ENCODE data around the gene TLE1.

TLE1 gene

GRCh38 chr9:81621118-81621517 is 68.2 kb downstream of the TLE1 start:
- Histone ChIP-seq H3K9me2 (ENCODE audit: low read depth, low read length) (no peaks in the 10 kb centered on the region), H3F3A (ENCODE audit: insufficient read depth, low read length) (no peaks in the 10 kb centered on the region), H2AFZ (ENCODE audit: low read length) (no peak overlapping the region), H3K36me3 (ENCODE audit: insufficient read depth, low read length) (no peaks in the 10 kb centered on the region), H3K9me3 (ENCODE audit: low read length) (no peaks in the 10 kb centered on the region), H3K27me3 (ENCODE audit: insufficient read depth, low read length) (no peaks in the 10 kb centered on the region), H3K4me1 (ENCODE audit: insufficient read depth, low read length, severe bottlenecking) (peaks cover 54% of the 10 kb centered on the region), H3K4me3 (ENCODE audit: low read depth, low read length, poor library complexity, severe bottlenecking) (no peak overlapping the region), H3K27ac (ENCODE audit: low read depth, low read length, poor library complexity, severe bottlenecking) (no peak overlapping the region), H3K79me2 (ENCODE audit: insufficient read depth, low read length) (no peaks in the 10 kb centered on the region), H4K20me1 (ENCODE audit: insufficient read depth, low read length) (no peaks in the 10 kb centered on the region), H3K9ac (ENCODE audit: low read length) (no peak overlapping the region), H3K4me2 (ENCODE audit: low read length) (no peak overlapping the region)
- TF ChIP-seq CTCF (IDR thresholded peaks at IDR 0.05; ENCODE audit: low read length) (no peak), EZH2 (IDR thresholded peaks at IDR 0.05; ENCODE audit: borderline replicate concordance, low read length) (no peak)

- Histone ChIP-seq H3K27ac (ENCODE audit: low read depth, low read length, poor library complexity, severe bottlenecking) (peak overlapping the region; percentile 13), H3K9ac (ENCODE audit: low read length) (no peak overlapping the region), H3K4me1 (ENCODE audit: insufficient read depth, low read length, severe bottlenecking) (peaks cover 57% of the 10 kb centered on the region), H2AFZ (ENCODE audit: low read length) (no peak overlapping the region), H3F3A (ENCODE audit: insufficient read depth, low read length) (no peaks in the 10 kb centered on the region), H3K79me2 (ENCODE audit: insufficient read depth, low read length) (no peaks in the 10 kb centered on the region), H3K9me2 (ENCODE audit: low read depth, low read length) (no peaks in the 10 kb centered on the region), H3K27me3 (ENCODE audit: insufficient read depth, low read length) (no peaks in the 10 kb centered on the region), H3K9me3 (ENCODE audit: low read length) (no peaks in the 10 kb centered on the region), H3K36me3 (ENCODE audit: insufficient read depth, low read length) (no peaks in the 10 kb centered on the region), H4K20me1 (ENCODE audit: insufficient read depth, low read length) (no peaks in the 10 kb centered on the region), H3K4me2 (ENCODE audit: low read length) (peak overlapping the region; percentile 4; the same call in 1 of the 2 replicates), H3K4me3 (ENCODE audit: low read depth, low read length, poor library complexity, severe bottlenecking) (no peak overlapping the region)
- TF ChIP-seq EZH2 (IDR thresholded peaks at IDR 0.05; ENCODE audit: borderline replicate concordance, low read length) (no peak), CTCF (IDR thresholded peaks at IDR 0.05; ENCODE audit: low read length) (no peak)
These were observed 69.4 kb downstream of the TLE1 start for GRCh38 chr9:81620002-81620390.

- Histone ChIP-seq H3K36me3 (ENCODE audit: insufficient read depth, low read length) (no peaks in the 10 kb centered on the region), H3K4me3 (ENCODE audit: low read depth, low read length, poor library complexity, severe bottlenecking) (no peak overlapping the region), H4K20me1 (ENCODE audit: insufficient read depth, low read length) (no peaks in the 10 kb centered on the region), H3K4me1 (ENCODE audit: insufficient read depth, low read length, severe bottlenecking) (peaks cover 57% of the 10 kb centered on the region), H3F3A (ENCODE audit: insufficient read depth, low read length) (no peaks in the 10 kb centered on the region), H3K27me3 (ENCODE audit: insufficient read depth, low read length) (no peaks in the 10 kb centered on the region), H3K9ac (ENCODE audit: low read length) (no peak overlapping the region), H3K79me2 (ENCODE audit: insufficient read depth, low read length) (no peaks in the 10 kb centered on the region), H2AFZ (ENCODE audit: low read length) (no peak overlapping the region), H3K4me2 (ENCODE audit: low read length) (peak overlapping the region; percentile 4; the same call in 1 of the 2 replicates), H3K27ac (ENCODE audit: low read depth, low read length, poor library complexity, severe bottlenecking) (peak overlapping the region; percentile 13), H3K9me2 (ENCODE audit: low read depth, low read length) (no peaks in the 10 kb centered on the region), H3K9me3 (ENCODE audit: low read length) (no peaks in the 10 kb centered on the region)
- TF ChIP-seq EZH2 (IDR thresholded peaks at IDR 0.05; ENCODE audit: borderline replicate concordance, low read length) = no peak
- TF ChIP-seq CTCF (IDR thresholded peaks at IDR 0.05; ENCODE audit: low read length) = peak; percentile 17; the same call in 1 of the 2 replicates
These were observed 69.9 kb downstream of the TLE1 start for GRCh38 chr9:81619353-81620001.
